Renal cortex interstitium (tissue), 11 donors: ENCODE data around the gene ZNHIT1. TPM values are rescaled to one million over a fixed set of nuclear protein-coding genes. Genes with fewer than 3 reads are reported as not detected.

Experiments
- DNase-seq, 11 donors: peaks; one replicate each; pipeline ENCODE4 v3.0.0-alpha.2; 2013; ENCODE audit warnings: low read depth in 9 of 11, low spot score in 4 of 11; ENCODE audit errors: extremely low read depth in 1 of 11
- polyA plus RNA-seq, 3 donors: library from polyadenylated mRNA; unstranded; fragments of 120-200 nt; gene quantifications; one replicate each; pipeline ENCODE4 v1.2.1, GENCODE V29; 2013; ENCODE audit not compliant: insufficient read length in 3 of 3

ZNHIT1 gene
- polyA plus RNA-seq, 3 donors = 50.2 to 76.5 (median 68.2) TPM

- no peak for DNase-seq
These were observed 16.7 kb downstream of the ZNHIT1 start for GRCh38 chr7:101234636-101235035.

GRCh38 chr7:101235050-101235449 is 17.1 kb downstream of the ZNHIT1 start:
- DNase-seq = no peak

GRCh38 chr7:101235522-101235921 is 17.6 kb downstream of the ZNHIT1 start:
- DNase-seq = no peak

GRCh38 chr7:101236292-101236835 is 18.4 kb downstream of the ZNHIT1 start:
- DNase-seq = no peak

GRCh38 chr7:101237206-101238067 is 19.5 kb downstream of the ZNHIT1 start, which contains the start of gene CLDN15:
CLDN15 (minus strand) TSS chr7:101237802; CDS start chr7:101237581, 221 bp downstream.
- no peak for DNase-seq

- no peak for DNase-seq
These were observed 20.5 kb downstream of the ZNHIT1 start for GRCh38 chr7:101238226-101239182.

- DNase-seq = no peak
These were observed 21.4 kb downstream of the ZNHIT1 start for GRCh38 chr7:101239191-101239950.

GRCh38 chr7:101239951-101240220 is 21.9 kb downstream of the ZNHIT1 start:
- DNase-seq = no peak

- DNase-seq = no peak
These were observed 22.5 kb downstream of the ZNHIT1 start for GRCh38 chr7:101240226-101241014.

GRCh38 chr7:101241015-101241363 is 23.0 kb downstream of the ZNHIT1 start:
- DNase-seq = no peak

GRCh38 chr7:101241443-101242349 is 23.7 kb downstream of the ZNHIT1 start:
- DNase-seq = no peak

- no peak for DNase-seq
These were observed 25.8 kb downstream of the ZNHIT1 start for GRCh38 chr7:101243646-101244374.

- DNase-seq = peak; percentile 78 to 87 (median 85)
These were observed 26.6 kb downstream of the ZNHIT1 start, which contains the start of gene FIS1 for GRCh38 chr7:101244375-101245146. FIS1 (minus strand) TSS chr7:101245081; CDS start chr7:101245004, 77 bp downstream.

GRCh38 chr7:101245147-101245668 is 27.2 kb downstream of the ZNHIT1 start:
- DNase-seq = no peak

GRCh38 chr7:101248276-101248675 is 30.3 kb downstream of the ZNHIT1 start:
- no peak for DNase-seq

GRCh38 chr7:101250324-101250723 is 32.4 kb downstream of the ZNHIT1 start:
- DNase-seq = no peak
